Measurements from ENCODE around the gene DGKG.
A peak's percentile ranks its signal among the peaks of the same experiment; 100 is the strongest.

The DGKG gene

DNA sequence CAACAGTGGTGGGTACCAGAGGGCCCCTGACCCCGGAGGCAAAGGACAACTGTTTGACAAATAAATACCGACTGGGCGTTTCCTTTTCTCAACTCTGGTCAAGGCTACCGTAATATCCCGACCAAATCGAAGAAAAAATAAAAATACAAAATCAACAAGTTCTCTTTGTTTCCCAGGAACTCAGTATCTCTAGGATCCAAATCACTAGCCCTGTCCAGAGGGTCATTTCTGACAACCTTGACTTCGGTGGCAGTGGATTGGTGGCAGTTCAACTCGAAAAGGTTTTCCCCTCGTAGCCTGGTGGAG, 456 bp upstream of the DGKG start:
- TF ChIP-seq POLR2AphosphoS5 (IDR thresholded peaks at IDR 0.05; ENCODE audit: low read depth), result no peak
- no peak for TF ChIP-seq GABPA (IDR thresholded peaks at IDR 0.05; ENCODE audit: low read depth)
- no peak for TF ChIP-seq SPI1 (IDR thresholded peaks at IDR 0.05; ENCODE audit: borderline replicate concordance, low read depth)
- no peak for TF ChIP-seq REST (IDR thresholded peaks at IDR 0.05; ENCODE audit: insufficient replicate concordance, low read depth)
- no peak for TF ChIP-seq CTCF (IDR thresholded peaks at IDR 0.05; ENCODE audit: insufficient read depth, low read length)
- no peak for DNase-seq (ENCODE audit: low read depth in 1 of 2, low spot score in 1 of 2)
- Histone ChIP-seq H3K27me3 (ENCODE audit: insufficient read depth, poor library complexity, severe bottlenecking) (no peaks in the 10 kb centered on the region), H3K27ac (replicated peaks) (peak overlapping the region; percentile 91), H3K4me3 (replicated peaks; ENCODE audit: insufficient read depth, low read length) (peak overlapping the region; percentile 72)

- Histone ChIP-seq H3K27me3 (ENCODE audit: insufficient read depth, poor library complexity, severe bottlenecking) (no peaks in the 10 kb centered on the region), H3K4me3 (replicated peaks; ENCODE audit: insufficient read depth, low read length) (peak overlapping the region; percentile 72), H3K27ac (replicated peaks) (peak overlapping the region; percentile 91)
- DNase-seq (ENCODE audit: low read depth in 1 of 2, low spot score in 1 of 2), result no peak
- TF ChIP-seq REST (IDR thresholded peaks at IDR 0.05; ENCODE audit: insufficient replicate concordance, low read depth) (no peak), POLR2AphosphoS5 (IDR thresholded peaks at IDR 0.05; ENCODE audit: low read depth) (peak; percentile 44; the same call in 1 of the 2 replicates), SPI1 (IDR thresholded peaks at IDR 0.05; ENCODE audit: borderline replicate concordance, low read depth) (no peak)
Measured at GRCh38 chr3:186361246-186361761, 730 bp downstream of the DGKG start.

DNA sequence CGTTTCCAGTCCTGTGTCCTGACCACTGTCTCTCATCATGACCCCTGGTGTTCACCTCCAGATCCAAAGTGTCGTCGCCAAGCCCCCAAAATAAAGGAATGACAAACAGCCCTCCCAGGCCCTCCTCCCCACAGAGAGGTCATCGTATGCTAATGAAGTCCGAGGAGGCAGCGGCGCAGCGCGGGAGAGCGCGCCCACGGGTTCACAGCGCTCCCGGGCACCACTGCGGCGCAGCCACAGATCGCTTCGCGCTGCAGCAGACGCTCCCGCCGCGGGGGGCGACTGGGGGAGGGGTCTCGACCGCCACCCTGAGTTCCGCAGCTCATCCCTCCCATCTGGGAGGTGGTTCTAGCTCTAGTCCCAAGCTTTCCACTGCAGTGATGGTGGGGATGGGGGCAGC, 1.3 kb downstream of the DGKG start:
- TF ChIP-seq SPI1 (IDR thresholded peaks at IDR 0.05; ENCODE audit: borderline replicate concordance, low read depth) (no peak), REST (IDR thresholded peaks at IDR 0.05; ENCODE audit: insufficient replicate concordance, low read depth) (no peak), POLR2AphosphoS5 (IDR thresholded peaks at IDR 0.05; ENCODE audit: low read depth) (peak; percentile 52; the same call in 1 of the 2 replicates), CTCF (IDR thresholded peaks at IDR 0.05; ENCODE audit: insufficient read depth, low read length) (no peak), GABPA (IDR thresholded peaks at IDR 0.05; ENCODE audit: low read depth) (no peak)
- peak in 1 of 2 experiments; percentile 53 for DNase-seq (ENCODE audit: low read depth in 1 of 2, low spot score in 1 of 2)
- peak overlapping the region; percentile 72 for H3K4me3 ChIP-seq (replicated peaks; ENCODE audit: insufficient read depth, low read length)
- peak overlapping the region; percentile 91 for H3K27ac ChIP-seq (replicated peaks)
- H3K27me3 ChIP-seq (ENCODE audit: insufficient read depth, poor library complexity, severe bottlenecking), result no peaks in the 10 kb centered on the region

Data from HL-60 (cell line).